GM18909 (cell line): ENCODE results near the gene KCNJ12.

ENCODE experiments used
- ATAC-seq: cut with Tn5 transposase; IDR thresholded peaks from one replicate; pipeline ENCODE4 v1.9.1; 2021; ENCODE audit warnings: mild to moderate bottlenecking; ENCODE audit not compliant: unreplicated experiment, poor library complexity

KCNJ12 gene

DNA sequence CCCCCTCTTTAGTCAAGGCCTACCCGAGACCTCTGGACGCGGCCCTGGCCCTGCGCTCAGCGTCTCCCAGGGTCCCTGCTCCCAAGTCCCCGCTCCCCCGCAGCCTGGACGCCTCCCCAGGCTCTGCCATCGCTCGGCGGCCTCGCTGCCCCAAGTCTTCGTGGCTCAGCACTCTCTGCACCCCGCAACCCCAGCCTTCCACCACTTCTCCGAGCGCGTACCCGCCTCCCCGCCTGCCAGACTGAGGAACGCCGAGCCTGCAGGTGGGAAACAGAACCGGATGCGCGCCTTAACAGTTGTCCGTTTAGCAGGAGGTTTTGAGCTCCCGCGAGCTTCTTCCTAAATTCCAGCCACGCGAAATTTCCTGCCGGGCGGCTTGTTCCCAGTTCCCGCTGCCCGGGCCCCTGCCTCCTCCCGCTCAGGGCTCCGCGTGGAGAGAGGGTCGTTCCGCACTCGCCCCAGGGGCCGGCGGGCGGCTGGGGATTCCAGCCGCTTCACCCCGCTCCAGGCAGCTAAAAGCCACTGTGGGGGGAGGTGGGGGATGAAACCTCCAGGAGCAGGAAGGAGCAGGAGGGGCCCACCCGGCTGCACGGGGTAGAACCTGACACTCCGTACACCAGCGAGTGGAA, 87.7 kb downstream of the KCNJ12 start:
- ATAC-seq = no peak

DNA sequence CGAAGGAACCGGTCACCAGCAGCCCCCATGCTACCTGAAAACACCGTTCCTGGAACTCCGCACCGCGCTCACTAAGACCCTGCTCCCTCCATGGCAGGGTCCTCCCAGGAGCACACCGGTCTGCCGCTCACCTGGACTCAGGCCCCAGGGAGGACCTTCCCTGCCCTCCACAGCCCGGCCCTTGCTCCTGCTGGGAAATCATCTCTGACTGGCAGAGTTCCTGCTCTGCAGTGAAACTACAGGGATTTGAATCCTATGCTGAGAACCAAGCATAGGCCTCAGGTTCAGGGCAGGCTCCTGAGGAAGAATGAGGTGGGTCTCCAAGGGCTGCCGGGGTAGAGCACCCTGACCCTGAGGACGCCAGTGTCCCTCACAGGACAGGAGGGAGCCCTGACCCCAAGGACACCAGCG, 88.5 kb downstream of the KCNJ12 start:
- ATAC-seq = no peak

DNA sequence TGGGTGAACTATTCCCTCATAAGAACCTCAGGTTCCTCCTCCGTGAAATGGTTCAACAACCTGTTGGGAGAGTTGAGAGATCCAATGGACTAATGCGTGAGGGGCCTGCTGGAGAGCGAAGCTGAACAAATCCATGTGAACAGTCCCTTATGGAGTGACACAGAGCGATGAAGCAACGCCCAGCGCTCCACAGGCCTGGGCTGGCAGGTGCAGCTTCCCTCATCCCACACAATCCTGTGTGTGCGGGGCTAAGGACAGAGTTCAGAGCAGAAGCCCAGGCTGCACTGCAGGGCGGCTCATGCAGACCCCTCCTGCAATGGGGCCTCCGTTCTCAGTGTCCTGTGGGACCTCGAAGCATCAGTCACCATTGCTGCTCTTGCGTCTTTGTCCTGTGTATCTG, 90.4 kb downstream of the KCNJ12 start:
- ATAC-seq = no peak

DNA sequence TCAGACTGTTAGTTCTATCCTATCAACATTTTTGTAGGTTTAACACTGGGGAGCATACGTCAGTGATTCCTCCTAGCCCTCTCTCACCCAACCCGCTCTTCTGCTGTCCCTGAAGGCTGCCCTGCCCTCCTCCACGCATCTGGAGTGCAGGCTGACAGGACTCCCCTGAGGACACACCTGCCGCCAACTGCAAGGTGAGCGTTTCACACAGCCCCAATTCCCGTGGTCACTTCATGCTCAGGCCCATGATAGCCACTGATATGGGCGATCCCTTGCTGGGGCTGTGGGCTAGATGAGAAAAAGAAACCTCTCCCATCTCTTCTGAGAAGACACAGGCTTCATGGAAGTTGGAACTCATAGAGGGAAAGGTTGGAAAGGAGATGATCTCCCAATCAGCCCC, 91.0 kb downstream of the KCNJ12 start:
- ATAC-seq = no peak

DNA sequence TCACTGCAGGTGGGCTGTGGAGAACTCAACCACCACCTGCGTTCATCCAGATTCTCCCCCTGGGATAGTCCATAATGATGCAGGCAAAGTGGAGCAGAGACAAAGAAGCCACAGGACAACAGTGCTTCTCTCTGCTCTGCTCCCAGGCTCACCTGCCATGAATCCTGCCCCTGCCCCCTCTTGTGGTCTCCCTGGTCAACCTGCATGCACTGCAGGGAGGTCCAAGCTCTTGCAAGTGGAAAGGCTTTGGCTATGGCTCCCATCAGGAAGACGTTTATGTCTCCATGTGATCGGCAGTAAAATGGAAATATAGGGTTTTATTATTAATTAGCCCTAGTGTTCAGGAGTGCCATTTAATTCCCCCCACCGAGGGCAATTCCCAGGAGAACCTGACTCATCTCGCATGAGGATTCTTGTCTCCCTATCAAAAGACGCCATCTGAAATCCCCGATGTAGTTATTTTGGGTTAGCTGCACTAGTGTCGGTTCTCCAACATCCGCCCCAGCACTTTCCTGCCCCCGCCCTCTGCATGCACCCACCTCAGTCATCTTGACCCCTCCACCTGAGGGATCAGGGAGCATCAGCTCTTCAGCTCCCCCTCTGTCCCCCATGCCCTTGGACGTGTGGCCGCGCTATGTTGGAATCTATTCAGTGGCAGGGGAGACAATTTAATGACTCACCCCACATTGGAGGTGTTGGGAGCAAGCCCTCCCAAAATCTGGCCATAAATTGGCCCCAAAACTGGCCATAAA, 91.8 kb downstream of the KCNJ12 start:
- ATAC-seq = no peak
